Hepatocyte (in vitro differentiated cells): ENCODE results near the gene DSCAML1. TPM values are rescaled to one million over a fixed set of nuclear protein-coding genes. Genes with fewer than 3 reads are reported as not detected.

Experiments used
- DNase-seq: peaks from one replicate; pipeline ENCODE4 v3.0.0-alpha.2; 2016; ENCODE audit warnings: low spot score
- H2AFZ ChIP-seq: fragments of 200-600 bp; sonication (generic); 2 replicates; pipeline ENCODE4 v1.6.0; 2016; ENCODE audit warnings: antibody characterized with exemption, mild to moderate bottlenecking
- H3K27ac ChIP-seq: fragments of 200-600 bp; sonication (generic); 2 replicates; pipeline ENCODE4 v1.5.1; 2016; ENCODE audit warnings: mild to moderate bottlenecking
- H3K27me3 ChIP-seq: fragments of 200-600 bp; sonication (generic); 2 replicates; pipeline ENCODE4 v1.6.1; 2016
- H3K36me3 ChIP-seq: fragments of 200-600 bp; sonication (generic); replicated peaks from 2 replicates; pipeline ENCODE4 v1.5.1; 2016; ENCODE audit warnings: low read depth; ENCODE audit not compliant: insufficient read depth
- H3K4me1 ChIP-seq: fragments of 200-600 bp; sonication (generic); 2 replicates; pipeline ENCODE4 v1.5.1; 2016; ENCODE audit warnings: mild to moderate bottlenecking, moderate library complexity; ENCODE audit not compliant: insufficient read depth
- H3K4me2 ChIP-seq: fragments of 200-600 bp; sonication (generic); 2 replicates; pipeline ENCODE4 v1.6.0; 2016
- H3K4me3 ChIP-seq: fragments of 200-600 bp; sonication (generic); 2 replicates; pipeline ENCODE4 v1.5.1; 2016; ENCODE audit warnings: mild to moderate bottlenecking
- H3K79me2 ChIP-seq: fragments of 200-600 bp; sonication (generic); 2 replicates; pipeline ENCODE4 v1.6.0; 2017; ENCODE audit warnings: mild to moderate bottlenecking
- H3K9me2 ChIP-seq: fragments of 200-600 bp; sonication (generic); replicated peaks from 2 replicates; pipeline ENCODE4 v1.6.0; 2017; ENCODE audit warnings: mild to moderate bottlenecking; ENCODE audit not compliant: insufficient read depth
- H3K9me3 ChIP-seq: fragments of 200-600 bp; sonication (generic); 2 replicates; pipeline ENCODE4 v1.5.1; 2016; ENCODE audit warnings: low read depth, mild to moderate bottlenecking
- H4K20me1 ChIP-seq: fragments of 200-600 bp; sonication (generic); 2 replicates; pipeline ENCODE4 v1.6.0; 2016; ENCODE audit warnings: mild to moderate bottlenecking; ENCODE audit not compliant: insufficient read depth, poor library complexity, severe bottlenecking
- CTCF ChIP-seq: fragments of 200-600 bp; sonication (generic); IDR thresholded peaks from 2 replicates; pipeline ENCODE4 v1.5.1; 2016; ENCODE audit warnings: antibody characterized with exemption, mild to moderate bottlenecking; ENCODE audit not compliant: poor library complexity
- EZH2 ChIP-seq: fragments of 200-600 bp; sonication (generic); IDR thresholded peaks from 2 replicates; pipeline ENCODE4 v1.6.1; 2016; ENCODE audit warnings: antibody characterized with exemption, mild to moderate bottlenecking, borderline replicate concordance
- EZH2phosphoT487 ChIP-seq: fragments of 200-600 bp; sonication (generic); IDR thresholded peaks from one replicate; pipeline ENCODE4 v1.6.1; 2018; ENCODE audit warnings: antibody characterized with exemption, mild to moderate bottlenecking, low read depth, moderate library complexity; ENCODE audit not compliant: unreplicated experiment, severe bottlenecking
- WGBS: methylation state at CpG from one replicate; pipeline ENCODE4 v1.1.6; 2016; ENCODE audit warnings: low lambda C conversion rate; ENCODE audit errors: missing lambda C conversion rate; 5-methylcytosine and 5-hydroxymethylcytosine counted together
- polyA plus RNA-seq: library from polyadenylated mRNA; unstranded; fragments of >200 nt; fragmentation: Nextera tagmentation; extraction: Ambion mirVana; gene quantifications from 2 replicates; pipeline ENCODE4 v1.2.1, GENCODE V29; 2016
- total RNA-seq: library from RNA; depleted of rRNA; stranded (reverse); fragments of >200 nt; gene quantifications from 2 replicates; pipeline ENCODE4 v1.2.3, GENCODE V29; 2014

The DSCAML1 gene
- total and polyA plus RNA-seq, 2 experiments from 2014 or later: 0.46 to 2.6 TPM

- Histone ChIP-seq H3K4me2 (no peak overlapping the region), H3K9me2 (no peaks in the 10 kb centered on the region), H4K20me1 (no peaks in the 10 kb centered on the region), H3K4me3 (no peak overlapping the region), H3K36me3 (no peaks in the 10 kb centered on the region), H3K9me3 (no peaks in the 10 kb centered on the region), H3K27me3 (no peaks in the 10 kb centered on the region), H3K79me2 (no peaks in the 10 kb centered on the region), H3K27ac (no peak overlapping the region), H2AFZ (no peak overlapping the region), H3K4me1 (no peaks in the 10 kb centered on the region)
- DNase-seq: no peak
- no peak for TF ChIP-seq EZH2
- TF ChIP-seq EZH2phosphoT487: no peak
- no peak for TF ChIP-seq CTCF
- 91% methylated on average over 5 of the region's 5 CpGs for WGBS
Measured at GRCh38 chr11:117483372-117483771, 313.6 kb downstream of the DSCAML1 start.

GRCh38 chr11:117482881-117483280, 314.1 kb downstream of the DSCAML1 start:
- H3K79me2 ChIP-seq: no peaks in the 10 kb centered on the region
- H3K4me3 ChIP-seq: no peak overlapping the region
- no peaks in the 10 kb centered on the region for H3K27me3 ChIP-seq
- WGBS: 83% methylated on average over 8 of the region's 8 CpGs
- no peaks in the 10 kb centered on the region for H3K4me1 ChIP-seq
- no peaks in the 10 kb centered on the region for H4K20me1 ChIP-seq
- TF ChIP-seq CTCF (no peak), EZH2 (no peak), EZH2phosphoT487 (no peak)
- no peaks in the 10 kb centered on the region for H3K9me3 ChIP-seq
- H3K9me2 ChIP-seq: no peaks in the 10 kb centered on the region
- no peak overlapping the region for H3K27ac ChIP-seq
- H3K4me2 ChIP-seq: no peak overlapping the region
- no peak overlapping the region for H2AFZ ChIP-seq
- H3K36me3 ChIP-seq: no peaks in the 10 kb centered on the region
- DNase-seq: no peak

- no peaks in the 10 kb centered on the region for H4K20me1 ChIP-seq
- no peak overlapping the region for H3K27ac ChIP-seq
- over 99% methylated on average over 18 of the region's 23 CpGs for WGBS
- no peaks in the 10 kb centered on the region for H3K4me1 ChIP-seq
- H3K79me2 ChIP-seq: no peaks in the 10 kb centered on the region
- no peaks in the 10 kb centered on the region for H3K36me3 ChIP-seq
- H3K9me3 ChIP-seq: no peaks in the 10 kb centered on the region
- no peak for TF ChIP-seq CTCF
- TF ChIP-seq EZH2phosphoT487: no peak
- no peak for TF ChIP-seq EZH2
- H3K9me2 ChIP-seq: no peaks in the 10 kb centered on the region
- no peaks in the 10 kb centered on the region for H3K27me3 ChIP-seq
- no peak overlapping the region for H3K4me2 ChIP-seq
- DNase-seq: no peak
- H3K4me3 ChIP-seq: no peak overlapping the region
- no peak overlapping the region for H2AFZ ChIP-seq
Measured at GRCh38 chr11:117481885-117482284, 315.1 kb downstream of the DSCAML1 start.

GRCh38 chr11:117481036-117481435, 316.0 kb downstream of the DSCAML1 start:
- no peaks in the 10 kb centered on the region for H3K79me2 ChIP-seq
- WGBS: 81% methylated on average over 4 of the region's 6 CpGs

More at GRCh38 chr11:117481036-117481435, 316.0 kb downstream of the DSCAML1 start:
- no peaks in the 10 kb centered on the region for H4K20me1 ChIP-seq
- H3K9me2 ChIP-seq: no peaks in the 10 kb centered on the region
- no peak overlapping the region for H3K4me3 ChIP-seq
- no peaks in the 10 kb centered on the region for H3K36me3 ChIP-seq
- no peak overlapping the region for H3K27ac ChIP-seq
- no peaks in the 10 kb centered on the region for H3K27me3 ChIP-seq
- no peaks in the 10 kb centered on the region for H3K9me3 ChIP-seq
- DNase-seq: no peak
- H3K4me1 ChIP-seq: no peaks in the 10 kb centered on the region
- H2AFZ ChIP-seq: no peak overlapping the region
- no peak overlapping the region for H3K4me2 ChIP-seq
- TF ChIP-seq EZH2phosphoT487 (no peak), EZH2 (no peak), CTCF (no peak)
